ENCODE results near the gene ETFA.

DNA sequence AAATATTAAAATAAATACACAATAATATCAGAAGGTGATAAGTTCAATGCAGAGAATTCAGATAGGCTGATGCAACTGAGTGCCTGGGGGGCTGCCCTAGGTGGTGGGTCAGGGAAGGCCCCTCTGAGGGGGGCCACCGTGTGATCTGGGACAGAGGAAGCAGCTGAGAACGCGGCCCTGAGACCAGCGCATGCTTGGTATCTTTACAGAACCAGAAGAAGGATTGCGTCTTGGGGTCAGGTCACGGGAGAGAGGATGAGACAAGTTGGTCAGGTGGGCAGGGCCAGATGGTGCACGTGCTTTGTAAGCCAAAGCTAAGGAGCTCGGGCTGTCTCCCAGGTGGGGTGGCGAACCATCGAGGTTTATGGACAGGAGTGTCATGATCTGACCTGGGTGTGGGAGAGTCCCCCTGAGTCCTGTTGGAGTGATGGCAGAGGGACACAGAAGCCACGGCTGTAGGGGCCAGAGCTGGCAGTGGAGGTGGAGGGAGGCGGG lies 121.2 kb downstream of the ETFA start:
- TF ChIP-seq POLR2A (IDR thresholded peaks at IDR 0.05) (no peak), POLR2AphosphoS5 (IDR thresholded peaks at IDR 0.05) (no peak)
- TF ChIP-seq, protein P1, sequence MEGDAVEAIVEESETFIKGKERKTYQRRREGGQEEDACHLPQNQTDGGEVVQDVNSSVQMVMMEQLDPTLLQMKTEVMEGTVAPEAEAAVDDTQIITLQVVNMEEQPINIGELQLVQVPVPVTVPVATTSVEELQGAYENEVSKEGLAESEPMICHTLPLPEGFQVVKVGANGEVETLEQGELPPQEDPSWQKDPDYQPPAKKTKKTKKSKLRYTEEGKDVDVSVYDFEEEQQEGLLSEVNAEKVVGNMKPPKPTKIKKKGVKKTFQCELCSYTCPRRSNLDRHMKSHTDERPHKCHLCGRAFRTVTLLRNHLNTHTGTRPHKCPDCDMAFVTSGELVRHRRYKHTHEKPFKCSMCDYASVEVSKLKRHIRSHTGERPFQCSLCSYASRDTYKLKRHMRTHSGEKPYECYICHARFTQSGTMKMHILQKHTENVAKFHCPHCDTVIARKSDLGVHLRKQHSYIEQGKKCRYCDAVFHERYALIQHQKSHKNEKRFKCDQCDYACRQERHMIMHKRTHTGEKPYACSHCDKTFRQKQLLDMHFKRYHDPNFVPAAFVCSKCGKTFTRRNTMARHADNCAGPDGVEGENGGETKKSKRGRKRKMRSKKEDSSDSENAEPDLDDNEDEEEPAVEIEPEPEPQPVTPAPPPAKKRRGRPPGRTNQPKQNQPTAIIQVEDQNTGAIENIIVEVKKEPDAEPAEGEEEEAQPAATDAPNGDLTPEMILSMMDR (IDR thresholded peaks at IDR 0.05), result no peak
